H1 (cell line): Measurements from ENCODE around the gene PLK1. TPM values are rescaled to one million over a fixed set of nuclear protein-coding genes. Genes with fewer than 3 reads are reported as not detected.

Experiments
- CTCF ChIA-PET: fragments of 300-600 bp; sonication (Branson Sonifier 250); formaldehyde crosslinking; loops from one replicate; lab custom pipeline; 2021; ENCODE audit not compliant: partially characterized antibody; lab: Charles Lee
- POLR2A ChIA-PET: fragments of 300-600 bp; sonication (Branson Sonifier 250); formaldehyde crosslinking; loops from one replicate; lab custom pipeline; 2021; ENCODE audit warnings: inconsistent platforms; ENCODE audit not compliant: partially characterized antibody; lab: Charles Lee
- DNase-seq, 2 experiments: peaks; one replicate each; pipeline versions ENCODE4 v3.0.0 to v3.0.0-alpha.2; 2010 to 2022; ENCODE audit warnings: low spot score in 2 of 2, low read depth in 1 of 2, mixed read lengths in 1 of 2
- FAIRE-seq: peaks from 2 replicates; lab custom pipeline; 2011; peaks lifted over from hg19 to GRCh38; lab: Jason Lieb, UNC
- H2AFZ ChIP-seq: 2 replicates; pipeline ENCODE4 v1.8.1; 2012; ENCODE audit warnings: low read length, inconsistent platforms
- H2AK5ac ChIP-seq: 2 replicates; pipeline ENCODE4 v1.6.1; 2013; ENCODE audit warnings: low read depth, low read length
- H2BK120ac ChIP-seq: replicated peaks from 2 replicates; pipeline ENCODE3; 2013; ENCODE audit warnings: low read depth, low read length, inconsistent platforms
- H2BK12ac ChIP-seq: 2 replicates; pipeline ENCODE4 v1.6.1; 2013; ENCODE audit warnings: low read depth, low read length
- H2BK15ac ChIP-seq: 2 replicates; pipeline ENCODE4 v1.6.1; 2013; ENCODE audit warnings: low read length
- H2BK20ac ChIP-seq: 2 replicates; pipeline ENCODE4 v1.6.1; 2013; ENCODE audit warnings: low read length
- H2BK5ac ChIP-seq: 2 replicates; pipeline ENCODE4 v1.6.1; 2013; ENCODE audit warnings: low read depth, low read length
- H3K14ac ChIP-seq: 2 replicates; pipeline ENCODE4 v1.6.1; 2013; ENCODE audit warnings: inconsistent platforms; ENCODE audit not compliant: insufficient read length
- H3K18ac ChIP-seq: 2 replicates; pipeline ENCODE4 v1.6.1; 2013; ENCODE audit warnings: low read length; ENCODE audit errors: extremely low read depth
- H3K23ac ChIP-seq: 2 replicates; pipeline ENCODE4 v1.6.1; 2013; ENCODE audit warnings: inconsistent platforms; ENCODE audit not compliant: insufficient read length
- H3K23me2 ChIP-seq: 2 replicates; pipeline ENCODE4 v1.6.1; 2013; ENCODE audit warnings: low read depth, low read length
- H3K27ac ChIP-seq: 2 replicates; pipeline ENCODE4 v1.6.1; 2011; ENCODE audit warnings: low read depth, low read length, inconsistent platforms
- H3K27me3 ChIP-seq, 4 experiments: replicated peaks in 1 of 4; 1 replicate in 1 of 4; 2 replicates in 3 of 4; pipeline versions ENCODE4 v1.6.1 to v1.8.1; 2011 to 2013; ENCODE audit warnings: low read length in 3 of 4, mild to moderate bottlenecking in 3 of 4, inconsistent platforms in 2 of 4, mixed read lengths in 2 of 4, moderate library complexity in 1 of 4; ENCODE audit not compliant: control insufficient read depth in 3 of 4, insufficient read depth in 3 of 4; ENCODE audit errors: extremely low read depth in 1 of 4
- H3K36me3 ChIP-seq, 4 experiments: 2 replicates each; pipeline versions ENCODE4 v1.6.1 to v1.8.1; 2011 to 2013; ENCODE audit warnings: mild to moderate bottlenecking in 4 of 4, low read length in 3 of 4, moderate library complexity in 2 of 4, control low read depth in 1 of 4, inconsistent platforms in 1 of 4; ENCODE audit not compliant: insufficient read depth in 4 of 4, control insufficient read depth in 2 of 4
- H3K4ac ChIP-seq: replicated peaks from 2 replicates; pipeline ENCODE3; 2013; ENCODE audit warnings: low read length, low read depth, mixed read lengths, inconsistent platforms; ENCODE audit not compliant: insufficient read length
- H3K4me1 ChIP-seq, 4 experiments: replicated peaks in 1 of 4; 1 replicate in 1 of 4; 2 replicates in 3 of 4; pipeline versions ENCODE4 v1.6.1 to v1.8.1; 2011 to 2013; ENCODE audit warnings: low read length in 3 of 4, inconsistent platforms in 2 of 4, mixed read lengths in 1 of 4; ENCODE audit not compliant: insufficient read depth in 4 of 4, control insufficient read depth in 3 of 4
- H3K4me2 ChIP-seq, 2 experiments: 2 replicates each; pipeline versions ENCODE4 v1.6.1 to v1.8.1; 2011 to 2013; ENCODE audit warnings: low read depth in 2 of 2, low read length in 2 of 2, control low read depth in 1 of 2, inconsistent platforms in 1 of 2, mild to moderate bottlenecking in 1 of 2; ENCODE audit not compliant: insufficient read depth in 1 of 2
- H3K4me3 ChIP-seq, 4 experiments: fragments of 200-600, 300-600 bp in 1 of 4; sonication (generic), shearing (Covaris generic), sonication (Bioruptor Twin) in 1 of 4; 2 replicates each; pipeline versions ENCODE4 v1.5.1 to v1.8.1; 2011 to 2016; ENCODE audit warnings: low read length in 4 of 4, low read depth in 3 of 4, control low read depth in 2 of 4, inconsistent platforms in 2 of 4, mild to moderate bottlenecking in 2 of 4, mixed read lengths in 1 of 4, moderate library complexity in 1 of 4; ENCODE audit not compliant: insufficient read depth in 2 of 4; ENCODE audit errors: extremely low read depth in 1 of 4
- H3K56ac ChIP-seq: replicated peaks from 2 replicates; pipeline ENCODE3; 2013; ENCODE audit warnings: low read depth, mild to moderate bottlenecking, mixed read lengths, low read length, inconsistent platforms; ENCODE audit not compliant: insufficient read length
- H3K79me1 ChIP-seq: 2 replicates; pipeline ENCODE4 v1.6.1; 2013; ENCODE audit warnings: low read depth, low read length, control low read depth
- H3K79me2 ChIP-seq, 2 experiments: 2 replicates each; pipeline versions ENCODE4 v1.6.1 to v1.8.1; 2012 to 2013; ENCODE audit warnings: low read length in 2 of 2, mild to moderate bottlenecking in 2 of 2, inconsistent platforms in 1 of 2; ENCODE audit not compliant: insufficient read depth in 2 of 2, control insufficient read depth in 1 of 2
- H3K9ac ChIP-seq, 4 experiments: replicated peaks in 1 of 4; 1 replicate in 1 of 4; 2 replicates in 3 of 4; pipeline versions ENCODE4 v1.6.1 to v1.8.1; 2011 to 2013; ENCODE audit warnings: low read depth in 3 of 4, low read length in 3 of 4, control low read depth in 2 of 4, mild to moderate bottlenecking in 2 of 4, moderate library complexity in 2 of 4, inconsistent platforms in 1 of 4; ENCODE audit errors: extremely low read depth in 1 of 4
- H3K9me3 ChIP-seq, 2 experiments: 2 replicates each; pipeline versions ENCODE4 v1.6.1 to v1.8.1; 2012 to 2013; ENCODE audit warnings: mild to moderate bottlenecking in 2 of 2, moderate library complexity in 2 of 2, control low read depth in 1 of 2, inconsistent platforms in 1 of 2, low read depth in 1 of 2, low read length in 1 of 2, mixed read lengths in 1 of 2; ENCODE audit not compliant: insufficient read depth in 2 of 2
- H4K20me1 ChIP-seq, 2 experiments: replicated peaks in 1 of 2; 2 replicates each; pipeline versions ENCODE3 to v1.8.1; 2011 to 2013; ENCODE audit warnings: inconsistent platforms in 2 of 2, low read length in 2 of 2, mild to moderate bottlenecking in 1 of 2; ENCODE audit not compliant: insufficient read depth in 2 of 2, control insufficient read depth in 1 of 2
- H4K5ac ChIP-seq: 2 replicates; pipeline ENCODE4 v1.6.1; 2013; ENCODE audit warnings: low read length, low read depth, mixed read lengths, inconsistent platforms; ENCODE audit not compliant: insufficient read length
- H4K8ac ChIP-seq: 2 replicates; pipeline ENCODE4 v1.8.0; 2013; ENCODE audit warnings: mild to moderate bottlenecking, moderate library complexity, low read length, inconsistent platforms; ENCODE audit not compliant: insufficient read depth; ENCODE audit errors: extremely low read depth
- H4K91ac ChIP-seq: replicated peaks from 2 replicates; pipeline ENCODE3; 2013; ENCODE audit warnings: low read length, mixed read lengths, inconsistent platforms; ENCODE audit not compliant: insufficient read length
- JUN ChIP-seq: IDR thresholded peaks from 2 replicates; pipeline ENCODE4 v1.6.1; 2011; ENCODE audit warnings: low read depth, mild to moderate bottlenecking, improper control_type of control experiment, low read length
- RFX5 ChIP-seq: IDR thresholded peaks from 2 replicates; pipeline ENCODE4 v1.6.1; 2011; ENCODE audit warnings: low read depth, low read length, improper control_type of control experiment, borderline replicate concordance
- SIX5 ChIP-seq: IDR thresholded peaks from 2 replicates; pipeline ENCODE4 v1.6.1; 2011; ENCODE audit warnings: mild to moderate bottlenecking, low read depth, low read length
- SP2 ChIP-seq: IDR thresholded peaks from 2 replicates; pipeline ENCODE4 v1.6.1; 2012; ENCODE audit warnings: mild to moderate bottlenecking, low read length, inconsistent platforms
- WGBS, 2 experiments: shearing (Covaris generic) in 1 of 2; methylation state at CpG; one replicate each; pipeline versions ENCODE4 v1.1.6 to v1.1.7; 2013 to 2015; ENCODE audit warnings: low lambda C conversion rate in 2 of 2, mixed read lengths in 2 of 2, inconsistent platforms in 1 of 2, low coverage in 1 of 2, missing lambda C conversion rate in 1 of 2; ENCODE audit not compliant: insufficient replicate concordance in 2 of 2, insufficient coverage in 1 of 2, insufficient read length in 1 of 2; ENCODE audit errors: extremely low coverage in 1 of 2, missing lambda C conversion rate in 1 of 2; 5-methylcytosine and 5-hydroxymethylcytosine counted together
- polyA plus RNA-seq, 7 experiments: library from polyadenylated mRNA; depleted of rRNA in 3 of 7; stranded (reverse) in 5 of 7; unstranded in 2 of 7; fragments of >200 nt in 5 of 7; fragments of 200-250 nt in 2 of 7; gene quantifications; 1 replicate in 5 of 7; 2 replicates in 1 of 7; 4 replicates in 1 of 7; pipeline versions ENCODE4 v1.2.1 to v1.2.3, GENCODE V29; 2011 to 2013; ENCODE audit warnings: missing spikeins in 2 of 7, mixed read lengths in 2 of 7
- total RNA-seq: library from RNA; stranded (reverse); fragmentation: NEBNext Ultra II Directional; extraction: Animal tissue kit (Norgen Biotek cat#: 25700); gene quantifications from 2 replicates; pipeline ENCODE4 v1.2.1, GENCODE V29; 2021

The PLK1 gene
- total and polyA plus RNA-seq, 2 of the 8 experiments (the other 6 are each of a cell fraction or from before 2014, with no cell fraction given): 127 to 139 TPM

DNA sequence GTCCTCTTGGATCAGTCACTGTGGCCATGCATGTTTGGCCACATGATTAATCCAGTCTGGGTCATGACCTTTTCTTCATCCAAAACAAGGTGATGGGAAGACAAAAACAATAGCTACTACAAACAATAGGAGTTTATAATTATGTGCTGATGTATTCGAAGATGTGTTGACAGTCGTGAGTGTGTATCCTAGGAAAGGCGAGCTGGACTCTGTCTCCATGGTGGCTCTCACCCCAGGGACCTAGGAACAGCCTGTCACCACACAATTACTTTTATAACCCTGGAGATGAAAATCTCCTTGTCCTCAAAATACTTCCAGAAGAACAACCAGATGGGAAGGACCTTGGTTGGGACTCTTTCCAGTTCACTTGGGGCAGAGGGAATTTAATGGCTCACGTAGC lies 9.8 kb upstream of the PLK1 start:
- Histone ChIP-seq H2BK20ac (no peak overlapping the region), H4K91ac (no peak overlapping the region), H3K4ac (no peak overlapping the region), H3K4me3 (no peak overlapping the region), H3K9ac (no peak overlapping the region), H3K56ac (no peak overlapping the region), H3K9me3 (no peaks in the 10 kb centered on the region), H3K27ac (no peak overlapping the region), H3K79me2 (no peaks in the 10 kb centered on the region), H2BK5ac (no peak overlapping the region), H2BK120ac (no peak overlapping the region), H3K36me3 (peaks cover 10 to 60% (median 40%) of the 10 kb centered on the region in 4 experiments), H4K8ac (no peak overlapping the region), H2BK15ac (no peak overlapping the region), H4K5ac (no peak overlapping the region), H3K23me2 (no peaks in the 10 kb centered on the region), H3K79me1 (no peaks in the 10 kb centered on the region), H3K4me1 (no peaks in the 10 kb centered on the region), H3K27me3 (no peaks in the 10 kb centered on the region), H3K14ac (no peak overlapping the region), H2AK5ac (no peak overlapping the region), H3K23ac (no peak overlapping the region), H2BK12ac (no peak overlapping the region), H4K20me1 (peaks cover under 1 to 3% of the 10 kb centered on the region in 2 experiments), H2AFZ (no peak overlapping the region), H3K4me2 (no peak overlapping the region), H3K18ac (no peak overlapping the region)
- FAIRE-seq (no peak), DNase-seq (no peak)
- POLR2A ChIA-PET: interaction anchor here (3.2 to 4.5 kb wide), 2 partner anchors 10 kb away, joined by 9 to 23 read pairs; partner anchors contain the start of gene PLK1
- WGBS, 2 experiments: 89% methylated on average over 4 of the region's 4 CpGs; no CpG with 5 or more reads in 1 of the 2 experiments
- CTCF ChIA-PET: interaction anchor here (1.0 to 1.6 kb wide), 3 partner anchors 9 to 45 kb away, joined by 3 to 7 read pairs (median 3); partner anchors contain the start of gene PLK1
- TF ChIP-seq RFX5 (no peak), SIX5 (no peak), SP2 (no peak), JUN (no peak)
